ENCODE measurements around the gene DGLUCY.
"Not testable (repeated sequence)": the region's sequence is repeated elsewhere in the genome, so short reads cannot be mapped to it uniquely, and the experiment has no call there.

DGLUCY gene

GRCh38 chr14:91238661-91239060, 124.8 kb downstream of the DGLUCY start:
- DNase-seq = no peak

DNA sequence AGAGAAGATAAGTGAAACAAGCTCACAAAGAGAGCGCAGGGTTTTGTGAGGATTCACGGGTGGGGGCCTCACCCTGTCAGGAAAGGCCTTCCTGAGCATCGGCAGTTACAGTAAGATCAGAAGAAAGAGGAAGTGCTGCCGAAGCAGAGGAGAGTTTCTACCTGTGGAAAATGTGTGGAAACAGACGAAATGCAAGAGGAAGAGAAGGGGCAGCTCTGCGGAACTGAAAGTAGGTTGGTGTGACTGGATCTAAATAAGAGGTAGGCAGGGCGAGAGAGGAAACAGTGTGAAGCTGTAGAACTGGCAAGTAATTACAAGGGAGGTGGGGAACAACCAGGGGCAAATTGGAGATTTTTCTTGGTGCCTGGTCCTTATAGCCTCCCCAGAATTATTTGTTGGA, 128.0 kb downstream of the DGLUCY start:
- no peak for DNase-seq

GRCh38 chr14:91242635-91243034, 128.8 kb downstream of the DGLUCY start:
- DNase-seq = no peak

- no peak for DNase-seq
Observed at GRCh38 chr14:91243074-91243471, 129.2 kb downstream of the DGLUCY start.

DNA sequence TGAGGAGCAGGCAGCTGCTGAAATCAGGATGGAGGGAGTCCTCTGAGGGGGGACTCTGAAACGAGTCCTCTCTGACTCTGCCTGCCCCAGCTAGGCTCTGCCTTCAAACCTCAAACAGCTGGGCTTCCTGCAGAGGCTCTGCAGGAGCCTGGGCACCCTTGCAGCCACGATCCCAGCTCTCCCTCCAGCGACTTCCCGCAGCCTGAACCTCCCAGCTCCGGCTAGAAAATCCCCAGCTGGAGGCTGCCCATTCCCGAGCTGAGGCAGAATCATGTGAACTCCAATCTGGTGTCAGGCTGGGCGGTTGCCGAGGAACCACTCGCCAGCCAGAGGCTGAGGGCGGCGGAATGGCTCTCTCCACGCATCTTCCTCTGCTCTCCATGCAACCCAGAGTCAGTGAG, 130.6 kb downstream of the DGLUCY start, which contains the start of gene GPR68:
Gene GPR68 (minus strand): TSS at position 204 of the 401 bp plus-strand sequence. CDS start 9,654 bp downstream, outside the sequence.
- DNase-seq = no peak

DNA sequence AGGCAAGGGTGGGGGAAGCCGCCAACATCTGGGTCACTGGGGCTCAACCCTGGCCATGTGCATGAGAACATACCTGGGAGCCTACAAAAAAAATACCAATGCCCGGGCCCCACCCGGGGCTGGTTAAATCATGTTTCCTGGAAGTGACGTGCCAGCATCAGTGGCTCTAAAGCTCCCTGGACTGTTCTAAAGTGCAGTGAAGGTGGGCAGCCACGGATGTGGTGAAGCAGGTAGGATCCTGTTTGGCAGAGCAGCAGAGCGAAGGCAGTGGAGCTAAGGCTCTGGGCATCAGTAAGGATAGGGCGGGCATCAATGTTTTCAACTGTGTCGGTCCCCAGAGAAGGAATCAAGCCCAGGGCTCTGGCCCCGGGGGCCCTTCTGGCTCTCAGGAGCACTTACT, 131.2 kb downstream of the DGLUCY start:
- DNase-seq = peak; percentile 57

GRCh38 chr14:91245616-91246015, 131.7 kb downstream of the DGLUCY start:
- not testable (repeated sequence) for DNase-seq

- DNase-seq = peak; percentile 69
Observed at GRCh38 chr14:91246051-91246852, 132.4 kb downstream of the DGLUCY start.

GRCh38 chr14:91249841-91250616, 136.2 kb downstream of the DGLUCY start:
- no peak for DNase-seq

GRCh38 chr14:91250912-91251311, 137.0 kb downstream of the DGLUCY start:
- DNase-seq = no peak

DNA sequence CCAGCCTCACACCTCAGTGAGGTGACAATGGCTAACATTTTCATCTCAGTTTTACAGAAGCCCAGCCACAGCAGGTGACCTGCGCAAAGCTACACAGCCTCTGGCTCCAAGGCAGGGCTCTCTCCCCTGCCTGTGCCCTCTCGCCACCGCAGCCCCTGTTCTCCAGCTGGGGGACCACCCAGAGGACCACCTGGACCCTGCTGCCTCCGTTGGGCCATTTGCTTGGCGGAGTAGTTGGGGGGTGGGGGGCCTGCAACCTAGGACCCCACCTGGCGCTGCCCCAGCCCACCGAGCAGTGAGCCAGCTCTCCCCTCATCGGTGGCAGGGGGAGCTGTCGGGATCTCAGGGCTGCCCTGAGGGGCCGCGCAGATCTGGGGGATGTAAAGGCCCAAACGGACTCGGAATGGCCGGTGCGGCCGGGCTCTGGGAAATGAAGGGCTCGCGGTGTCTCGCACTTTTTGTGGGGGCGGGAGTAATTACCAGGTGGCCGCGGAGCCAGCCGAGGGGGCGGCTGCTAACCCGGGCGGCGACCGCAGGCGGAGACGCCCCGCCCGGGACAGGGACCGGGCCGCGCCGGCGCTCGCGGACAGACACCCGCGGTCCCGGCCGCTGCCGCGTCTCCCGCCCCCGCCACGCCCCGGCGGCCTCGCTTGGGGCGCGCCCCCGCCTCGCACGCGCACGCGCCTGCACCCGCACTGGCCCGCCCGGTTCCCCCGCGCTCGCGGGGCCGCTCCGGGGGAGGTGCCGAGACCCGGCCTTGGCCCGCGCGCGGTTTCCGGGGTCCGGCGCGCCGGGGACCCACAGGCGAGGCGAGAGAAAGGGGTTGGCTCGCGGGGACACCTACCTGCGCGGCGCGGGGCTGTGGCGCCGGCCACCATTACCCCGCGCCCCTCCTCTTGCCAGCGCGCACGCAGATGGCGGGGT, 139.3 kb downstream of the DGLUCY start:
- DNase-seq = peak; percentile 39

DNA sequence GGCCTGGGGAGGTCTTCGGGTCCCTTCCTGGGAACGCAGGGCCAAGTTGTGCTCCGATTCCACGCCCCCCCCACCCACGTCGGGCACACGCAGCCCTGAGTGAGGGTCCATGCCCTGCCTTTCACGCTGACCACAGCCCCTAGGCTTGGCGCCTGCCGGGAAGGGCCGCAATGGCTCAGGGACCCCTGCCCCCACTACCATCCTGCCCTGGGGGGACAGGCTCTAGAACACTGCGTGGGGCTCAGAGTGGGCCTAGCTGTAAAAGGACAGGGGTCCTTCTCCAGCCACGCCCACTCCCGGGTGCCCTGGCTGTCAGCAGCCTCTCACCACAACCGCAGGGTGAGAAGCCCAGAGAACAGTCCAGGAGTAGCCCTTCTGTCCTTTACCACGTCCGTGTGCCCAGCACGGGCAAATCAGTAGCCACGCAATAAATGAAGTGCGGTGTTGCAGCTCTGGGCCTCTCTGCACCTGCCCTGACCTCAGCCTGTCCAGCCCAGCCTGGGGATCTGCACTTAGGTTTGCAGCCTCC, 140.0 kb downstream of the DGLUCY start:
- DNase-seq = no peak

DNA sequence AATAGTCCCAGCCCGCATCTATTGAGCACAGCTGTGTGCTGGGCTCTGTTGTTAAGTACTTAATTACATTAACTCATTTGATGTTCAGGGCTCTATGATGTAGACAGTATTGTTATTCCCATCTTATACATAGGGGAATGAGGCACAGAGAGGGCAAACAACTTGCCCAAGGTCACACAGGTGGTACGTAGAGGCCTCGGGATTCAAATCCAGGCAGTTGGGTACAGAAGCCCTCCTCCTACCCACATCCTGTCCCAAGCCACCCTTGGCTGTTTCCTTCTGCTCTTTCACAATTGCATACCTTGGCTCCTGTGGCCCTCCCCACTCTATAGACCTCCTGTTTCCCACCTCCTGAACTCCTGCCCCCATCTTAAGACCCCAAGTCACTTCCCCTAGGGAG, 140.6 kb downstream of the DGLUCY start:
- no peak for DNase-seq

GRCh38 chr14:91255026-91255695, 141.3 kb downstream of the DGLUCY start:
- DNase-seq = no peak

- DNase-seq = no peak
Observed at GRCh38 chr14:91256661-91257060, 142.8 kb downstream of the DGLUCY start.

GRCh38 chr14:91257328-91258010, 143.6 kb downstream of the DGLUCY start:
- DNase-seq = no peak

DNA sequence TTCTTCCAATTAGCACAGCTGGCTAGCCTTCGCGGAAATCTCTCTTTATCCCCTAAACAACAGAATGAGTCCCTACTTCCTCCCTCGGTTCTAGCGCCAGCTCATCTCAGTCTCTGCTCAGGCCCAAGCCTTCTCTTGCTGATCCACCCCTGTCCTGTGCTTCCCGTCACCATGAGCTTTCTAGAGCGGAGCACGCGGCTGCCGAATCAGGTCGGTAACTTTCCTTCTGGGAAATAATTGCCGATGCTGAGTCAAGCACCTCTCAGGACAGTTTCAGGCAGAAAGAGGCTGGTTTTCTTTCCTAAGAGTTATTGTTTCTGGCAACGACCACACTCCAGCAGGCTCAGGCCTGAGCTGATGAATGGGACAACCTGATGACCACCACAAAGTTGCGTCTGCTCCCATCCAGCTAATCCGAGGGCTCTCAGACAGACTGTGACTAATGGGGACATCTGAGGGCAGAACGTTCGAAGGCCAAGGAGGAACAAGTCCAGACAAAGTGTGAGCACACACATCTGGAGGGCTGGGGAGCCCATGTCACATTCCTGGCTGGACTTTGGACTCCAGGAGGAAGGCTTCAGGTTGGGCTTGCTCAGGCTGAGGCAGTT, 144.2 kb downstream of the DGLUCY start:
- no peak for DNase-seq

- DNase-seq = no peak
Observed at GRCh38 chr14:91258876-91259275, 145.0 kb downstream of the DGLUCY start.

GRCh38 chr14:91261115-91261514, 147.2 kb downstream of the DGLUCY start:
- DNase-seq = peak; percentile 32

- no peak for DNase-seq
Observed at GRCh38 chr14:91261986-91262549, 148.2 kb downstream of the DGLUCY start.

DNA sequence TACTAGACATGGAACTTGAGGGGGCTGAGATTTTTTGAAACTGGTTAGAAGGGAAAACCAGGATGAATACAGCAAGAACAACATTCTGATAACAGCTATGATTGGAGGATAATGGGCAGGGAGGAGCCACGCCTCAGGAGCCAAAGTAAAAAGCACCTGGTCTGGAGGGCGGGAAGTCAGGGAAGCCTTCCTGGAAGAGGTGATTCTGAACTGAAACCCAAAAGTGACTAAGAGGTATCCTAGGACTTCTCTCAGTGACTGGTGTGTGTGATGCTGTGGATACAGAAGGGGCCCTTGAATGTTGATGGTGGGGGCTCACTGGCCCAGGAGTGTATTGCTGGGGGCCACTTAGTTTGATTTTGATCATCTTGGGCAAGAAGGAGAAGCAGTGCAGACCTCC, 149.5 kb downstream of the DGLUCY start:
- DNase-seq = no peak
